ENCODE data around the gene TRNAU1AP.
"Not testable (repeated sequence)": the region's sequence is repeated elsewhere in the genome, so short reads cannot be mapped to it uniquely, and the experiment has no call there.

The TRNAU1AP gene

DNA sequence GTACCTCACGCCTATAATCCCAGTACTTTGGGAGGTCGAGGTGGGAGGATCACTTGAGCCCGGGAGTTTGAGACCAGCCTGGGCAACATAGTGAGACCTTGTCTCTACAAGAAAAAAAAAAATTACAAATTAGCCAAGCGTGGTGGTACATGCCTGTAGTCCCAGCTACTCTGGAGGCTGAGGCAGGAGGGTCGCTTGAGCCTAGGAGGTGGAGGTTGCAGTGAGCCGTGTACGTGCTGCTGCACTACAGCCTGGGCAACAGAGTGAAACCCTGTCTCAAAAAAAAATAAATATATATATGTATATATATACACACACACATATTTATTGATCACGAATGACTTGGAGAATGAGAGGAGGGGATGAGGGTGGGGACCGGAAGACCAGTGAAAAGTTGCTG is 30.3 kb upstream of the TRNAU1AP start:
- not testable (repeated sequence) for DNase-seq

DNA sequence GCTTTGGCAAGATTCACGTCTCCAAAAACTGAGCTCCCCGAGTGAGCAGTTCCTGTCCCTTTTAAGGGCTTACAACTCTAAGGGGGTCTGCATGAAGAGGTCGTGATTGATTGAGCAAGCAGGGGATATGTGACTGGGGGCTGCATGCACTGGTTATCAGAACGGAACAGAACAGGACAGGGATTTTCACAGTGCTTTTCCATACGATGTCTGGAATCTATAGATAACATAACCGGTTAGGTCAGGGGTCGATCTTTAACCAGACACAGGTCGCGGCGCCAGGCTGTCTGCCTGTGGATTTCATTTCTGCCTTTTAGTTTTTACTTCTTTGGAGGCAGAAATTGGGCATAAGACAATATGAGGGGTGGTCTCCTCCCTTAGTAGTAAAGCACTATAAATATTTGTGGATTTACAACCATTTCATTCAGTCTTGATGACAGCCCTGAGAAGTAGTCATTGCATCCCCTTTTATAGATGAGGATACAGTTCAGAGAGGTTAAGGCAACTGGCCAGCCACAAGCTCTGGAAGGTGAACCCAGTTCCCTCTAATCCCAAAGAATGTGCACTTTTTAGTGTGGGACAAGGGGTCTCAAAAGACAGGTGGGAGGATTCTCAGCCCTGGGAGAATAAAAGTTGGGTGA is 27.8 kb upstream of the TRNAU1AP start:
- DNase-seq = not testable (repeated sequence)

- no peak for DNase-seq
Measured at GRCh38 chr1:28526886-28527285, 26.0 kb upstream of the TRNAU1AP start.

DNA sequence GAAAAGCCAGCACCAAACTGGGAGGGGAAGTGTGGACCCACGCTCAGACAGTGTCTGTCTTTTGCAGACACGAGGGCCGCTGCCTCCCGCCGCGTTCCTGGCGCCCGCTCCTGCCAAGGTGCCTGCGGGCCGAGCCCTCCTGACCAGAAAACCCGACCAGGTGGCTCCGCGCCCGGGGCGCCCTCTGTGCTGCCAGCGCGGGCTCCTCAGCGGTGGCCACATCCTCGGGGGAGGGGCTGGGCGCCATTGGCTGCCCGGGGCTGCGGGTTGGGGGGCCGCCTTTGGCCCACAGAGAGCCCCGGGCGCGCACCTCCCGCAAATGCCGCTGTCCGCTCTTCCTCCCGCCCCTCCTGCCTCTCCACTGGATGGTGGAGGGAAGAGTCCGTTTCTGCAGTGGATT is 22.4 kb upstream of the TRNAU1AP start:
- no peak for DNase-seq

GRCh38 chr1:28534671-28535070 is 18.2 kb upstream of the TRNAU1AP start:
- no peak for DNase-seq

DNA sequence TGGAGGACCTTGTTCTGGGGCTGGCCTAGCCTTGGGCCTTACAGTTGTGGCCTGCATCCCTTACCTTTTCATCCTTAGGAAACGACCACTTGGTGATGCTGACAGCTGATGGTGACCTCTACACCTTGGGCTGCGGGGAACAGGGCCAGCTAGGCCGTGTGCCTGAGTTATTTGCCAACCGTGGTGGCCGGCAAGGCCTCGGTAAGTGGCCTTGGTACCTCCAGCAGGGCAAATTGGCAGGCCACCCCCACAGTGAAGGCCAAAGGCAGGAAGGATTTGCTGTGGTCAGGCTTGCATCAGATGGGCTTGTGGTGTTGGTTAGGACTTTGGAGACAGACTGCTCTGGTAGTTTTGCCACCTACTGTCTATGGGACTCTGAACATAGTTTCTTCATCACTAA is 17.7 kb upstream of the TRNAU1AP start:
- DNase-seq = no peak

DNA sequence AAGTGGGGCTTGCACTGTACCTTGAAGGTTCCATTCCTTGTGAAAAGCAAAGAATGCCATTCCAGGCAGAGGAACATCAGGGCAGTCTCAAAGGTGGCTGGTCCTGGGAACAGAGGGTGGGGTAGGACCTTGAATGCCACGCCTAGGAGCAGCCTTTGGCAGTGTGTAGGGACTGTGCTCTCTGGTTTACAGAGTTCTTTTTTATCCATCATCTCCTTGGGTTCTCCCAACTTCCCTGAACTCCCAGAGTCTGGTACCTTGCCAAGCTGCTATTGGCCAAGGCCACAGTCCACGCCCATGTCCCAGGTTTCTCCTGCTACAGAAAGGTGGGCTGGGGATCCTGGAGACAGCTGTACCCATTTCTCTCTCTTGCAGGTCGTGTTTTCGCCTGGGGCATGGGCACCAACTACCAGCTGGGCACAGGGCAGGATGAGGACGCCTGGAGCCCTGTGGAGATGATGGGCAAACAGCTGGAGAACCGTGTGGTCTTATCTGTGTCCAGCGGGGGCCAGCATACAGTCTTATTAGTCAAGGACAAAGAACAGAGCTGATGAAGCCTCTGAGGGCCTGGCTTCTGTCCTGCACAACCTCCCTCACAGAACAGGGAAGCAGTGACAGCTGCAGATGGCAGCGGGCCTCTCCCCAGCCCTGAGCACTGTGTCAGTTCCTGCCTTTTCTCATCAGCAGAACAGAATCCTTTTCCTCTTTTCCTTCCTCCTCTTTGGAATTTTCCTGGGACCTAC is 15.3 kb upstream of the TRNAU1AP start:
- DNase-seq = no peak

DNA sequence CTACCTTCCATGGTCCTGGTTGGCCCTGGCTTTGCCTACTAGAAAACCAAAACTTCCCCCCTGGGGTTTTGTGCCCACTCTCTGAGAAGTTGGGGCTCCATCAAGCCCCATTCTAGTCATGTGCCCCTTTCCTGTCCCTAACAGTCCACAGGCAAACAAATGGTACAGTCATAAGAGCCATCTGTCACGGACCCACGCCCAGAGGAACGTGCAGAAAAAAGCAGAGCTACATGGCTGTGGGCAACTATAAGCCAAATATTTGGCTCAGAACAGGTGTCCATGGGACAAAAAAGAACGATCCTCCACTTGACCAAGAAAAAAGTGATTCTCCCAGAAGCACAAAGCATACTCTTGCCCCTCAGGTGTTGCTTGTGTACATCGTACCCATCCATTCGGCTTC is 14.6 kb upstream of the TRNAU1AP start:
- no peak for DNase-seq

DNA sequence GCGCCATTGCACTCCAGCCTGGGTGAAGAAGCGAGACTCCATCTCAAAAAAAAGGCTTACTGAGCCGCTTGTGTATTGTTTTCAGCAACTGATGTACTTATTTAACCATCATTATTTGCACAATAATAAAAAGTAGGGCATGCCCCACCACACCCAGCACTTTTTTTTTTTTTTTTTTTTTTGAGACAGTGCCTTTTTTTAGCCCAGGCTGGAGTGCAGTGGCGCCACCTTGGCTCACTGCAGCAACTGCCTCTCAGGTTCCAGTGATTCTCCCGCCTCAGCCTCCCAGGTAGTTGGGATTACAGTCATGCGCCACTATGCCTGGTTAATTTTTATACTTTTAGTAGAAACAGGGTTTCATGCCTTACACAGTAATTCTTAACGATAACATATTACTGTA is 12.2 kb upstream of the TRNAU1AP start:
- DNase-seq = no peak

DNA sequence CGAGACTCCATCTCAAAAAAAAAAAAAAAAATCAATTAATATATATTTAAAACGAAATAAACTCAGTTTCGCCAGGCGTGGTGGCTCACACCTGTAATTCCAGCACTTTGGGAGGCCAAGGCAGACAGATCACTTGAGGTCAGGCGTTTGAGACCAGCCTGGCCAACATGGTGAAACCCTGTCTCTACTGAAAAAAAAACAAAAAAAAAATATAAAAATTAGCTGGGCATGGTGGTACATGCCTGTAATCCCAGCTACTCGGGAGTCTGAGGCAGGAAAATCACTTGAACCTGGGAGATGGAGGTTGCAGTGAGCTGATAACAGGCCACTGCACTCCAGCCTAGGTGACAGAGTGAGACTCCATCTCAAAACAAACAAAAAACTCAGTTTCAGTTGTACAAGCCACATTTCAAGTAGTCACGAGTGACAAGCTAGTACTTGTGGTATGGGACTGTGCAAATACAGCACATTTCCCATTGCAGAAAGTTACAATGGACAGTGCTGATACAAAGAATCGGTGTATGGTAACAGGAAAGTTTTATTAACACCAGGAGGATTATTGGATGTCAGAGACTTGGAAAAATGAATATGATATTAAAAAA is 11.4 kb upstream of the TRNAU1AP start:
- DNase-seq = not testable (repeated sequence)

DNA sequence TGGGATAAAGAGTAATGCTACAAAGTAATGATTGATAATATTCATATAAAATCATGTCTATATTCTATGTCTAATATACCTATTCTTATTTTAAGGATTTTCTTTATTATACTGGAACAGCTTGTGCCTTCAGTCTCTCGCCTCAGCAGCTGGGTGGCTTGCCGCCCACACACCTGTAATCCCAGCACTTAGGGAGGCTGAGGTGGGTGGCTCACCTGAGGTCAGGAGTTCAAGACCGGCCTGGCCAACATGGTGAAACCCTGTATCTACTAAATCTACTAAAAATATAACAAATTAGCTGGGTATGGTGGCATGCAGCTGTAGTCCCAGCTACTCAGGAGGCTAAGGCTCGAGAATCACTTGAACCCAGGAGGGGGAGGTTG is 7.6 kb upstream of the TRNAU1AP start:
- DNase-seq = no peak

- no peak for DNase-seq
Measured at GRCh38 chr1:28548318-28548717, 4.6 kb upstream of the TRNAU1AP start.

- no peak for DNase-seq
Measured at GRCh38 chr1:28551381-28551780, 1.5 kb upstream of the TRNAU1AP start.

- no peak for DNase-seq
Measured at GRCh38 chr1:28560886-28561285, 8.0 kb downstream of the TRNAU1AP start.

- no peak for DNase-seq
Measured at GRCh38 chr1:28564310-28564709, 11.4 kb downstream of the TRNAU1AP start.

GRCh38 chr1:28565040-28565439 is 12.2 kb downstream of the TRNAU1AP start:
- no peak for DNase-seq

GRCh38 chr1:28565726-28566125 is 12.8 kb downstream of the TRNAU1AP start:
- DNase-seq = no peak

GRCh38 chr1:28566931-28567330 is 14.0 kb downstream of the TRNAU1AP start:
- no peak for DNase-seq

GRCh38 chr1:28571911-28572310 is 19.0 kb downstream of the TRNAU1AP start:
- no peak for DNase-seq

- not testable (repeated sequence) for DNase-seq
Measured at GRCh38 chr1:28572891-28573290, 20.0 kb downstream of the TRNAU1AP start.

DNA sequence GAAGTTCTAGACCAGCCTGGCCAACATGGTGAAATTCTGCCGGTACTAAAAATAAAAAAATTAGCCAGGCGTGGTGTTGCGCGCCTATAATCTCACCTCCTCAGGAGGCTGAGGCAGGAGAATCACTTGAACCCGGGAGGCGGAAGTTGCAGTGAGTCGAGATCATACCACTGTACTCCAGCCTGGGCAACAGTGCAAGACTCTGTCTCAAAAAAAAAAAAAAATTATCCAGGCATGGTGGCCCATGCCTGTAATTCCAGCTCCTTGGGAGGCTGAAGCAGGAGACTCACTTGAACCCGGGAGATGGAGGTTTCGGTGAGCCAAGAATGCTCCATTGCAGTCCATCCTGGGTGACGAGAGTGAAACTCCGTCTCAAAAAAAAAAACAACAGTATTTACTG is 20.7 kb downstream of the TRNAU1AP start:
- no peak for DNase-seq

DNA sequence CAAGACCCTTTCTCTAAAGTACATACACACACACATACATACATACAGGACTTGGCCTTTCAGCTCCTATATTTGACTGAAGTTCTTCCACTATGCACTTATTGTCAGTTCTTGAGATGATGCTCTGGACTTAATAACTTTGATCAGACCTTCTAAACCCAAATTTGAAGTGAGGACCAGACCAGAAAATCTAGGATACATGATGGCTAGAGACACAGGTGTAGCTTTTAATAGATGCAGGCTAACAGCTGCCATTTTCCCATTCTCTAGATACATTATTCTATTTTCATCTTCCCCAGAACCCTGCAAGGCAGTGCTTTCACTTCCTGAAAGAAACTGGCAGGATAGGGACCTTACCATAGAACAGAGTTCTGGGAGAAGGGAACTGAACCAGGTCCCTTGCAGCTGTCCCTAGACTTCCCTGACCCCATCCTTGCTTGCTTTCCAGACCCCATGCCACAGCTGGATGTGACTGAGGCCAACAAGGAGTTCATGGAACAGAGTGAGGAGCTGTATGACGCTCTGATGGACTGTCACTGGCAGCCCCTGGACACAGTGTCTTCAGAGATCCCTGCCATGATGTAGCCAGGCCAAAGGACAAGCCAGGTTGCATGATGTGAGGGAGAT is 24.3 kb downstream of the TRNAU1AP start:
- no peak for DNase-seq

- DNase-seq = no peak
Measured at GRCh38 chr1:28577738-28578536, 25.1 kb downstream of the TRNAU1AP start.

All from NCI-H774 (cell line).